Activated CD8-positive, alpha-beta memory T cell treated with anti-CD3 and anti-CD28 coated beads, Interleukin-2, amount 50 U/mL, for 4 hours (primary cell): ENCODE data around the gene EMB.
"Not testable (repeated sequence)": the region's sequence is repeated elsewhere in the genome, so short reads cannot be mapped to it uniquely, and the experiment has no call there.

Source experiments
- DNase-seq: peaks from one replicate; pipeline ENCODE4 v3.0.0-alpha.2; 2020

Gene EMB, protein sequence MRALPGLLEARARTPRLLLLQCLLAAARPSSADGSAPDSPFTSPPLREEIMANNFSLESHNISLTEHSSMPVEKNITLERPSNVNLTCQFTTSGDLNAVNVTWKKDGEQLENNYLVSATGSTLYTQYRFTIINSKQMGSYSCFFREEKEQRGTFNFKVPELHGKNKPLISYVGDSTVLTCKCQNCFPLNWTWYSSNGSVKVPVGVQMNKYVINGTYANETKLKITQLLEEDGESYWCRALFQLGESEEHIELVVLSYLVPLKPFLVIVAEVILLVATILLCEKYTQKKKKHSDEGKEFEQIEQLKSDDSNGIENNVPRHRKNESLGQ

DNA sequence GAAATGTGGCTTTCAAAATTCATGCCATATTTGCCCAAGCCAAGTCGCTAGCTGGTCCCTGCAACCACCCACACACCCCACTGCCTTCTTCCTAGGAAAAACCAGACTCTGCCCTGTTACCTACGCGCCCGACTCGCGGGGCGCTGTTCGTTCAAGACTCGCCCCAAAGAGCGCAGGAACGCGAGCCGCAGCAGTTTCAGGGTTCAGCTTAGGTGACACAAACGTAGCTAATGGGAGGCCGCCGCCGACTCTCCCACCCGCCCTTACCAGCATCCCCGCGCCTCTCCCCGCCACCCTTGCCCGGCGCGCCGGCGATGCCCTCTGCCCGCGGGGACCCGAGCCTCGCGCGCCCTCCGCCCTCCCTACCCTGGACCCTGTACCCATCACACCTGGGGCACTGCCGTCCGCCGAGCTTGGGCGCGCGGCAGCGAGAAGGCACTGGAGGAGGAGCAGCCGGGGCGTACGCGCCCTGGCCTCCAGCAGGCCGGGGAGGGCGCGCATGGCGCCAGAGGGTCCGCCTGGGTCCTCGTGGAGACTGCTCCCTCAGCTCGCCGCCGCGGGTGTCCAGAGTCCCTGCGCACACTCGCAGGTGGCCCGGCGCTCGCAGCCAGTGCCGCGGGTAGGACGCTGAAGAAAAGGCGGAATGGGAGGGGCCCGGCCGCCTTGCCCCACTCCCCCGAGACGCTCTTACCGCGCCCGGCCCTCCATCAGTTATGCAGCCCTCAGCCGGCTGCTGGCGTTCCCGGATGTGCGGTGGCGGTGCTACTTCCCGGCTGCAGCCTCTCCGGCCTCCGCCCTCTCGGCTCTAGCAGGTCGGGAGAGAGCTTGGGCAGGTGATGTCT is at the start of gene EMB:
TSS of gene EMB (minus strand) at position 638 of the 842 bp plus-strand sequence. CDS start at position 501, 137 bp downstream.
- DNase-seq, result peak; percentile 74

DNA sequence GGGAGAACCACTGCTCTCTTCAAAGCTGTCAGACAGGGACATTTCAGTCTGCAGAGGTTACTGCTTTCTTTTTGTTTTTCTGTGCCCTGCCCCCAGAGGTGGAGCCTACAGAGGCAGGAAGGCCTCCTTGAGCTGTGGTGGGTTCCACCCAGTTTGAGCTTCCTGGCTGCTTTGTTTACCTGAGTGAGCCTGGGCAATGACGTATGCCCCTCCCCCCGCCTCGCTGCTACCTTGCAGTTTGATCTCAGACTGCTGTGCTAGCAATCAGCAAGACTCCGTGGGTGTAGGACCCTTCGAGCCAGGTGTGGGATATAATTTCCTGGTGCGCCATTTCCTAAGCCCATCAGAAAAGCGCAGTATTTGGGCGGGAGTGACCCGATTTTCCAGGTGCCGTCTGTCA is 48.4 kb upstream of the EMB start:
- not testable (repeated sequence) for DNase-seq

- not testable (repeated sequence) for DNase-seq
Observed at GRCh38 chr5:50478790-50479189, 37.7 kb upstream of the EMB start.

DNA sequence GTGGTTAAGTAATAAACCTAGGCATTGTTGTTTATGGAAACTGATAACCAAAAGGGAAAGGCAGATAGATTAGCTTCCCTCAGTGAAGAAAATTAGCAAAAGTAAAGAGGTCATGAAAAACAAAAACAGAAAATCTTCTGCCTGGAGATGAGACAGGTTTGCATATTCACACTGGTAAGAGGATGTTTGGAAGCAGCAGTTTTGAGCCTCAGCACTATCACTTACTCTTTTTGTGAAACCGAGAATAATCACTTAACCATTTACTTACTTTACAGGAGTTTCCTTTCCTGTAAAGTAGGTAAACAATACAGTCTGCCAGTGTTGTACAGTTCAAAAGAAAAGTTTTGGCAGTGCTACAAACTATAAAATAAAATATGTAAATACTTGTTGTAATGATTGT is 35.5 kb upstream of the EMB start:
- no peak for DNase-seq

- DNase-seq, result not testable (repeated sequence)
Observed at GRCh38 chr5:50465015-50465414, 23.9 kb upstream of the EMB start.

GRCh38 chr5:50463726-50464125 is 22.6 kb upstream of the EMB start:
- no peak for DNase-seq

GRCh38 chr5:50463047-50463446 is 22.0 kb upstream of the EMB start:
- no peak for DNase-seq

- not testable (repeated sequence) for DNase-seq
Observed at GRCh38 chr5:50462579-50462978, 21.5 kb upstream of the EMB start.

- DNase-seq, result peak; percentile 17
Observed at GRCh38 chr5:50458372-50458771, 17.3 kb upstream of the EMB start.

GRCh38 chr5:50449241-50449640 is 8.2 kb upstream of the EMB start:
- not testable (repeated sequence) for DNase-seq

- no peak for DNase-seq
Observed at GRCh38 chr5:50447941-50448340, 6.9 kb upstream of the EMB start.

DNA sequence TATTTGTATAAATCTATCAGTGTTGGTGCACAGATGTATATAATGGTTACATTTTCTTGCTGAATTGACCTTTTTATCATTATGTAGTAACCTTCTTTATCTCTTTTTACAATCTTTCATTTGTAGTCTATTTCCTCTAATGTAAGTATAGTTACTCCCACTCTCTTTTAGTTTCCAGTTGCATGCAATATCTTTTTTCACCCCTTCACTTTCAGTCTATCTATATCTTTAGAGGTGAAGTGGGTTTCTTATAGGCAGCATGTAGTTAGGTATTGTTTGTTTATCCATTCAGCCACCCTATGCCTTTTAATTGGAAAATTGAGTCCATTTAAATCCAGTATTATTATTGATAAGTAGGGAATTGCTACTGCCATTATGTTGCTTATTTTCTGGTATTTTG is 6.1 kb upstream of the EMB start:
- DNase-seq, result no peak

- DNase-seq, result no peak
Observed at GRCh38 chr5:50445296-50445949, 4.3 kb upstream of the EMB start.

DNA sequence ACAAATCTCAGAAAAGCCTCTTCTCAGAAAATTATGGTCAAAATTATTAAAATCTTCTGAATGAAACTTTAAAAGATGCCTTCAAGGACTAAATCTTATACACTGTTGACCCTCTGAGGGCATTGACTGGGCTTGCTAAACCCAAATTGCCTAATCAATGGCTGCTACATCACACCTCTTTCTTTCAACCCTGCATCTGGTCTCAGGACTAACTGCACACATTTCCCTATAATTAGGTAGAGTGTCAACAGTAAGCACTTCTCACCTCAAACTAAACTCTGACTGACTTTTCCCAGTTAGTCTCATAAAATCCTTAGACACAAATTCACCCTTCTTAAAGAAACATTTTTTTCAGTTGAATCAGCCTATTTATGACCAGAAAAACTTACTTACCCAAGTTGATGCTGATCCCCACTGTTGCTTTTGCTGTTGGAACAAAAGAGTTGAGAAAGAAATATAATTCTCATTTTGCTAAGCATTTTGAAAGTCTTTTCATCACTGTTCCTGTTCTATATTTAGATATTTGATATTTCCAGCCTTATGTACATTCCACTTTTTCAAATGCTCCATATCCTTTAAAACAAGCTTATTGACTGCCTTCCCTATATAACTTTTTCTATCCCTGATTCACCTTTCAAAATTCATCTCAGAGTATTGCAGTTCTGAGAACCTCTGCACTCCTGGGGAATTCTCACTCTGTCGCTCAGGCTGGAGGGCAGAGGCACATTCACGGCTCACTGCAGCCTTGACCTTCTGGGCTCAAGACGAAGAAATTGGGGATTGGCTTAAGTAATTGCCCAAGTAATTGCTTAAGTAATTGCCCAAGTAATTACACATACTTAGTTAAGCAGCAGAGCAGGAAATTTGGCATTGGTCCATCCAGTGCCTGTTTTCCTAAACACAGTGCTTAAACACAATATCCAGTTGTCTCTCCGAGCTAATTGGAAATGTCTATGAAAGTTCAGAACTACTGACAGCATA is 1.8 kb upstream of the EMB start:
- DNase-seq, result not testable (repeated sequence)

- no peak for DNase-seq
Observed at GRCh38 chr5:50441493-50441955, 436 bp upstream of the EMB start.

- no peak for DNase-seq
Observed at GRCh38 chr5:50439221-50439620, 1.9 kb downstream of the EMB start.

- not testable (repeated sequence) for DNase-seq
Observed at GRCh38 chr5:50438060-50438459, 3.0 kb downstream of the EMB start.

- no peak for DNase-seq
Observed at GRCh38 chr5:50435168-50435567, 5.9 kb downstream of the EMB start.

DNA sequence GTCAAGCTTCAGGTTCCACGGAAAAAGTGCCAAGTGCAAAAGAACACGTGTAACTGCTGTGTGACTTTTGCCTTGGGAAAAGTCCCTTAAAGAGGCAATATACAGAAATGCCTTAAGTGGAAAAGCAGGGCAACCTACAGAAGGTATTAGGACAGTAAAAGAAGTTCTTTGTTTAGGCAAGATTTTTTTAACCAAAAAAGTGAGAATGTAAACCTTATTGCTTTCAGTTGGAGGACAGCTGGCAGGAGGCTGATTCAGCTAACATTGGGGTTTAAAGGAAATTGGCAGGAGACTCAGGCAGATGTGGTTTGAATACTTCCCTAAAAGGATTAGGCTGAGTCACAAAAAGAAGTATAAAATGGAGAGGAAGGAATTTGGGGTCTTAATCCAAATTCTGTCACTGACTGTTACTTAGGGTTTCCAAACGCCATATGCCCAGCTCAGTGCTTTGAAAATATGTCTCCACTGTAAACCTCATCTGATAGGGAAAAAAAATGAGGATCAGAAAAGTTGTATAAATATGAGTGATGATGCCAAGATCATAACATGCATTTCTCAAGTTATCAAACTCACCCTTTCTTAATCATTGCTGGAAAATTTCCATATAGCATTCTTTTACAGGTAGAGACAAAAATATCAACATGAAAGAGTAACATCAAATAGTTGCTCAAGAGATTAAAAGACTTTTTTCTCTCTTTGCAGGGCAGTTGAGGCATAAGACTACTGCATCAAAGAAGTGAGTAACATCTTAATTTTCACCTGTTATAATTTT is 9.8 kb downstream of the EMB start:
- DNase-seq, result not testable (repeated sequence)

- DNase-seq, result not testable (repeated sequence)
Observed at GRCh38 chr5:50423100-50423799, 17.8 kb downstream of the EMB start.
